Stimulated activated CD4-positive, alpha-beta T cell treated with anti-CD3 and anti-CD28 coated beads, Interleukin-4, amount 100 ng/mL, for 48 hours (primary cell): ENCODE results near the gene OR13C5.
"Not testable (repeated sequence)": the region's sequence is repeated elsewhere in the genome, so short reads cannot be mapped to it uniquely, and the experiment has no call there.

Source experiments
- DNase-seq, 2 donors: peaks; one replicate each; pipeline ENCODE4 v3.0.0-alpha.2; 2020; ENCODE audit warnings: low read depth in 2 of 2

The OR13C5 gene

GRCh38 chr9:104599313-104599712 is at the start of gene OR13C5:
OR13C5 (minus strand) TSS chr9:104599413; CDS start chr9:104599413, 0 bp downstream.
- not testable (repeated sequence) for DNase-seq

- DNase-seq = no peak
Measured at GRCh38 chr9:104635456-104635855, 36.2 kb upstream of the OR13C5 start.

- DNase-seq = no peak
Measured at GRCh38 chr9:104633976-104634520, 34.8 kb upstream of the OR13C5 start.

GRCh38 chr9:104625964-104626363 is 26.8 kb upstream of the OR13C5 start:
- DNase-seq = not testable (repeated sequence)

- no peak for DNase-seq
Measured at GRCh38 chr9:104618104-104618503, 18.9 kb upstream of the OR13C5 start, which contains the start of gene OR13C9. OR13C9 (minus strand) TSS chr9:104618204; CDS start chr9:104618204, 0 bp downstream.

GRCh38 chr9:104617418-104617817 is 18.2 kb upstream of the OR13C5 start:
- DNase-seq = no peak

GRCh38 chr9:104611213-104611612 is 12.0 kb upstream of the OR13C5 start:
- no peak for DNase-seq

GRCh38 chr9:104608336-104608735 is 9.1 kb upstream of the OR13C5 start:
- DNase-seq = no peak

- no peak for DNase-seq
Measured at GRCh38 chr9:104606152-104606551, 6.9 kb upstream of the OR13C5 start.

GRCh38 chr9:104605527-104605926 is 6.3 kb upstream of the OR13C5 start, which contains the start of gene OR13C2:
OR13C2 (minus strand) TSS chr9:104605627; CDS start chr9:104605627, 0 bp downstream.
- not testable (repeated sequence) for DNase-seq

GRCh38 chr9:104604801-104605200 is 5.6 kb upstream of the OR13C5 start:
- DNase-seq = no peak

GRCh38 chr9:104598749-104599148 is 464 bp downstream of the OR13C5 start:
- not testable (repeated sequence) for DNase-seq

GRCh38 chr9:104589626-104590025 is 9.6 kb downstream of the OR13C5 start:
- DNase-seq = no peak

- no peak for DNase-seq
Measured at GRCh38 chr9:104586496-104587180, 12.6 kb downstream of the OR13C5 start.

- DNase-seq = no peak
Measured at GRCh38 chr9:104580562-104580961, 18.7 kb downstream of the OR13C5 start.

- no peak for DNase-seq
Measured at GRCh38 chr9:104577263-104577662, 21.9 kb downstream of the OR13C5 start.

GRCh38 chr9:104575456-104575855 is 23.8 kb downstream of the OR13C5 start:
- DNase-seq = no peak

- DNase-seq = no peak
Measured at GRCh38 chr9:104572612-104573011, 26.6 kb downstream of the OR13C5 start.

GRCh38 chr9:104568868-104569267 is 30.3 kb downstream of the OR13C5 start, which contains the start of gene OR13C8:
OR13C8 (plus strand) TSS chr9:104569168; CDS start chr9:104569168, 0 bp downstream.
- DNase-seq = no peak

- no peak for DNase-seq
Measured at GRCh38 chr9:104564358-104564757, 34.9 kb downstream of the OR13C5 start.

GRCh38 chr9:104556830-104557634 is 42.2 kb downstream of the OR13C5 start:
- no peak for DNase-seq

- no peak for DNase-seq
Measured at GRCh38 chr9:104555521-104555920, 43.7 kb downstream of the OR13C5 start.
